Measurements from ENCODE around the gene FUT8. TPM values are rescaled to one million over a fixed set of nuclear protein-coding genes. Genes with fewer than 3 reads are reported as not detected.

Gene FUT8
- total and polyA plus RNA-seq, 2 of the 8 experiments (the other 6 are each of a cell fraction or from before 2014, with no cell fraction given), result 10.5 to 25.1 TPM

DNA sequence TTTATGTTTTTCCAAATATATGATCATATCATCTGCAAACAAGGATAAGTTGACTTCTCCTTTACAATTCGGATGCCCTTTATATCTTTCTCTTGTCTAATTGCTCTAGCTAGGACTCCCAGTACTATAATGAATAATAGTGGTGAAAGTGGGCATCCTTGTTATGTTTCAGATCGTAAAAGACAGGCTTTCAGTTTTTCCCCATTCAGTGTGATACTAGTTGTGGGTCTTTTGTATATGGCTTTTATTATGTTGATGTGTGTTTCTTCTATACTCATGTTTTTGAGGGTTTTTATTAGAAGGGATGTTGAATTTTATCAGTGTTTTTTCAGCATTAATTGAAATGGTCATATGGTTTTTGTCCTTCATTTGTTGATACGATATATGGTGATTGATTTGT lies 97.3 kb downstream of the FUT8 start:
- no peak for FAIRE-seq
- DNase-seq (ENCODE audit: low read depth in 1 of 2, low spot score in 2 of 2), result no peak
- no peak overlapping the region for H2BK12ac ChIP-seq (ENCODE audit: low read depth, low read length)
- peaks cover 18 to 42% (median 31%) of the 10 kb centered on the region in 4 experiments for H3K27me3 ChIP-seq (replicated peaks in 1 of 4; ENCODE audit: control insufficient read depth in 3 of 4, extremely low read depth in 1 of 4, insufficient read depth in 3 of 4, low read length in 3 of 4)
- H3K4me1 ChIP-seq (replicated peaks in 1 of 4; ENCODE audit: control insufficient read depth in 3 of 4, insufficient read depth in 4 of 4, low read length in 3 of 4), result peaks cover 0 to 4% (median 0%) of the 10 kb centered on the region in 4 experiments; a peak in 1 of 7 replicates
- H2AK5ac ChIP-seq (ENCODE audit: low read depth, low read length), result no peak overlapping the region
- no peak overlapping the region for H3K56ac ChIP-seq (replicated peaks; ENCODE audit: insufficient read length, low read depth, low read length)
- H2BK5ac ChIP-seq (ENCODE audit: low read depth, low read length), result no peak overlapping the region
- H3K27ac ChIP-seq (ENCODE audit: low read depth, low read length), result no peak overlapping the region
- H3K9me3 ChIP-seq (ENCODE audit: insufficient read depth in 2 of 2, low read depth in 1 of 2, low read length in 1 of 2), result 0 out of 4 replicates have a peak, but pooled peaks cover 0 to 2% of the 10 kb centered on the region in 2 experiments
- no peak overlapping the region for H2BK20ac ChIP-seq (ENCODE audit: low read length)
- no peaks in the 10 kb centered on the region; the same call in 1 of the 2 replicates for H3K23me2 ChIP-seq (ENCODE audit: low read depth, low read length)
- POLR2A ChIA-PET (ENCODE audit: partially characterized antibody), result no interaction called here
- no peaks in the 10 kb centered on the region for H3K36me3 ChIP-seq (ENCODE audit: control insufficient read depth in 2 of 4, insufficient read depth in 4 of 4, low read length in 3 of 4)
- no peak overlapping the region for H3K18ac ChIP-seq (ENCODE audit: extremely low read depth, low read length)
- no peak overlapping the region for H4K8ac ChIP-seq (ENCODE audit: extremely low read depth, insufficient read depth, low read length)
- no peak overlapping the region for H3K23ac ChIP-seq (ENCODE audit: insufficient read length)
- H3K4me3 ChIP-seq (ENCODE audit: extremely low read depth in 1 of 4, insufficient read depth in 2 of 4, low read depth in 3 of 4, low read length in 4 of 4), result no peak overlapping the region
- H3K79me1 ChIP-seq (ENCODE audit: low read depth, low read length), result no peaks in the 10 kb centered on the region
- no peak overlapping the region for H3K9ac ChIP-seq (replicated peaks in 1 of 4; ENCODE audit: extremely low read depth in 1 of 4, low read depth in 3 of 4, low read length in 3 of 4)
- no peak overlapping the region for H2BK120ac ChIP-seq (replicated peaks; ENCODE audit: low read depth, low read length)
- H4K20me1 ChIP-seq (replicated peaks in 1 of 2; ENCODE audit: control insufficient read depth in 1 of 2, insufficient read depth in 2 of 2, low read length in 2 of 2), result peaks cover 3 to 10% of the 10 kb centered on the region in 2 experiments
- no peak overlapping the region for H3K14ac ChIP-seq (ENCODE audit: insufficient read length)
- no peak overlapping the region for H4K91ac ChIP-seq (replicated peaks; ENCODE audit: insufficient read length, low read length)
- no peak overlapping the region for H3K4ac ChIP-seq (replicated peaks; ENCODE audit: insufficient read length, low read depth, low read length)
- no peak overlapping the region for H4K5ac ChIP-seq (ENCODE audit: insufficient read length, low read depth, low read length)
- H2AFZ ChIP-seq (ENCODE audit: low read length), result no peak overlapping the region
- H3K4me2 ChIP-seq (ENCODE audit: insufficient read depth in 1 of 2, low read depth in 2 of 2, low read length in 2 of 2), result no peak overlapping the region
- CTCF ChIA-PET (ENCODE audit: partially characterized antibody), result no interaction called here
- no peaks in the 10 kb centered on the region for H3K79me2 ChIP-seq (ENCODE audit: control insufficient read depth in 1 of 2, insufficient read depth in 2 of 2, low read length in 2 of 2)
- no peak overlapping the region for H2BK15ac ChIP-seq (ENCODE audit: low read length)
- 86% methylated on average over 3 of the region's 3 CpGs; no CpG with 5 or more reads in 1 of the 2 experiments for WGBS, 2 experiments (ENCODE audit: extremely low coverage in 1 of 2, insufficient coverage in 1 of 2, insufficient read length in 1 of 2, insufficient replicate concordance in 2 of 2, low coverage in 1 of 2, low lambda C conversion rate in 2 of 2, missing lambda C conversion rate in 1 of 2)
- TF ChIP-seq BRCA1 (IDR thresholded peaks at IDR 0.05; ENCODE audit: low read depth, low read length), result no peak

Measured in H1 (cell line).